ENCODE data around the gene COX14. TPM values are rescaled to one million over a fixed set of nuclear protein-coding genes. Genes with fewer than 3 reads are reported as not detected.
A peak's percentile ranks its signal among the peaks of the same experiment; 100 is the strongest.
"Not testable (repeated sequence)": the region's sequence is repeated elsewhere in the genome, so short reads cannot be mapped to it uniquely, and the experiment has no call there.

COX14 gene
- total RNA-seq, 1 experiment from 2014 or later, result 67.6 TPM

DNA sequence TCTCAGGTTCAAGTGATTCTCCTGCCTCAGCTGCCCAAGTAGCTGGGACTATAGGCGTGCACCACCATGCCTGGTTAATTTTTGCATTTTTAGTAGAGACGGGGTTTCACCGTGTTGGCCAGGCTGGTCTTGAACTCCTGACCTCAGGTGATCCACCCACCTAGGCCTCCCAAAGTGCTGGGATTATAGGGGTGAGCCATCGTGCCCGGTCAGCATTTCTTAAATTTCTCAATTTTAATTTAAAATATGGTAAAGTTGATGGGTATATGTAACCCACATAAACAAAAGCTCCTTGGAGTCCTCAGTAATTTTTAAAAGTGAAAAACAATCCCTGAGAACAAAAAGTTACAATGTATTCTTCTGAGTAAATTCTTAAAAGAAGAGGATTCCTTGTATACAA lies 42.9 kb downstream of the COX14 start:
- not testable (repeated sequence) for DNase-seq (ENCODE audit: low read depth)

DNA sequence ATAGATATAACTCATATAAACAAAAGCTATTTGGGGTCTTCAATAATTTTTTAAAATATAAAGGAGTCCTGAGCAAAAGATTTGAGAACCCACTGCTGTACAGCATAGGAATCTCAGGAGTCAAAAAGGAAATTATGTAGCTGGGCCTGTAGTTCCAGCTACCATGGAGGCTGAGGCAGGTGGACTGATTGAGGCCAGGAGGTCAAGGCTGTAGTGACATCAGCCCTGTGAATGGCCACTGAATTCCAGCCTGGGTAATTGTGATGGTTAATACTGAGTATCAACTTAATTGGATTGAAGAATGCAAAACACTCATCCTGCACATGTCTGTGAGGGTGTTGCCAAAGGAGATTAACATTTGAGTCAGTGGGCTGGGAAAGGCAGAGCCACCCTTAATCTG lies 44.6 kb downstream of the COX14 start:
- no peak for DNase-seq (ENCODE audit: low read depth)

GRCh38 chr12:50157259-50157658 lies 45.2 kb downstream of the COX14 start:
- DNase-seq (ENCODE audit: low read depth), result no peak

- DNase-seq (ENCODE audit: low read depth), result no peak
Observed at GRCh38 chr12:50160643-50161042, 48.6 kb downstream of the COX14 start.

DNA sequence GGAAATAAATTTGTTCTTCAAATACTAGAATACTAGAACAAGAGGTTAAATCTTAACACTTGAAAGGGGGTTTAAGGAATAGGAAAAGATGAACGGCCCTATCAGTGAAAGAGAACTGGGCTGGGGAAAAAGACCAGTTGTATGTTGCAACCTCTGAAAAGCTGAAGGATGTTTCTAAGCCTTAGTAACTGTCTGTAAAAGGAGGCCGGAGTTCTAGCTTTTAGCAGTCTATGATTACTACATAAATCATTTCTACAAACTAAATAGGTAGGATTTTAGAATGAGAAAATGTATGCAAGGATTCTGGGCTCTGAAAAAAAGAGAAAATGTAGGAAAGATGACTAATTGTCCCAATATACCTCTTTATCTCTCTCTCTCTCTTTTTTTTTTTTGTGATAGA lies 50.2 kb downstream of the COX14 start:
- no peak for DNase-seq (ENCODE audit: low read depth)

DNA sequence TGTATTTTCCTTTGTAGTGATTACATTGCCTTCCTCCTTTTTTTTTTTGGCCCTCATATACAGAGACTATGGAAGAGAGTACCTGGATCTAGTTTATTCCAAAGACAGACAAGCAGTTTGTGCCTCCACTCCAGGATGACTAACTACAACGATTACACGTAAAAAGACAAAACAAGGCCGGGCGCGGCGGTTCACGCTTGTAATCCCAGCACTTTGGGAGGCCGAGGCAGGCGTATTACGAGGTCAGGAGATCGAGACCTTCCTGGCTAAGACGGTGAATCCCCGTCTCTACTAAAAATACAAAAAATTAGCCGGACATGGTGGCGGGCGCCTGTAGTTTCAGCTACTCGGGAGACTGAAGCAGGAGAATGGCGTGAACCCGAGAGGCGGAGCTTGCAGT lies 52.9 kb downstream of the COX14 start:
- DNase-seq (ENCODE audit: low read depth), result no peak

DNA sequence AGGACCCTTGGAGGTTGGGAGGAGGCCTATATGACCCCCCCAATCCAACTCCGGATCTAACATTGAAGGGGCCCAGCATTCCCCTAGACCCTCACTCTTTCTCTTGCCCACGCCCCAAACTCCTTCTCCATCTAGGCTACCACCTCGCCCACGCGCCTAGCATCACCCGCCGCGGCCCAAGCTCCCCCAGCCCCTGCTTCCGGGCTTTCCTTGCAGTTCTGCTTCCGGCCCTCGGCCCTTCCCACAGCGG lies 54.7 kb downstream of the COX14 start:
- DNase-seq (ENCODE audit: low read depth), result peak; percentile 29

- DNase-seq (ENCODE audit: low read depth), result peak; percentile 98
Observed at GRCh38 chr12:50167049-50167828, 55.2 kb downstream of the COX14 start, which contains the start of gene CERS5. Gene CERS5 (minus strand): TSS chr12:50167369. CDS start chr12:50167297, 72 bp downstream.

Other genes with a start within 250 kb of the COX14 start
- 0.34 and 0.49 TPM in 2 replicates for gene FAIM2, start 208.3 kb upstream of the COX14 start, total RNA-seq (2014; rRNA removed; shearing (Covaris generic))
- gene AQP2, start 161.5 kb upstream of the COX14 start, total RNA-seq (2014; rRNA removed; shearing (Covaris generic)), result not detected in 2 replicates
- 0.25 and 0.27 TPM in 2 replicates for gene AQP5, start 150.4 kb upstream of the COX14 start, total RNA-seq (2014; rRNA removed; shearing (Covaris generic))
- not detected in 2 replicates for gene AQP6, start 139.3 kb upstream of the COX14 start, total RNA-seq (2014; rRNA removed; shearing (Covaris generic))
- gene RACGAP1, start 86.7 kb upstream of the COX14 start, total RNA-seq (2014; rRNA removed; shearing (Covaris generic)), result 113 and 137 TPM in 2 replicates
- gene ASIC1, start 54.6 kb upstream of the COX14 start, total RNA-seq (2014; rRNA removed; shearing (Covaris generic)), result 0.69 and 4.2 TPM in 2 replicates
- 48.7 and 52.9 TPM in 2 replicates for gene SMARCD1, start 26.9 kb upstream of the COX14 start, total RNA-seq (2014; rRNA removed; shearing (Covaris generic))
- gene GPD1, start 8.2 kb upstream of the COX14 start, total RNA-seq (2014; rRNA removed; shearing (Covaris generic)), result 0.20 TPM in 1 of 2 replicates, not detected in the other
- gene CERS5, start 55.1 kb downstream of the COX14 start, total RNA-seq (2014; rRNA removed; shearing (Covaris generic)), result 26.1 and 28.9 TPM in 2 replicates
- 199 and 240 TPM in 2 replicates for gene LIMA1, start 171.3 kb downstream of the COX14 start, total RNA-seq (2014; rRNA removed; shearing (Covaris generic))

All from M059J (cell line).